Measurements from ENCODE around the gene KRT25.

KRT25 gene

GRCh38 chr17:40795019-40795667, 40.0 kb upstream of the KRT25 start:
- TF ChIP-seq, protein P1, sequence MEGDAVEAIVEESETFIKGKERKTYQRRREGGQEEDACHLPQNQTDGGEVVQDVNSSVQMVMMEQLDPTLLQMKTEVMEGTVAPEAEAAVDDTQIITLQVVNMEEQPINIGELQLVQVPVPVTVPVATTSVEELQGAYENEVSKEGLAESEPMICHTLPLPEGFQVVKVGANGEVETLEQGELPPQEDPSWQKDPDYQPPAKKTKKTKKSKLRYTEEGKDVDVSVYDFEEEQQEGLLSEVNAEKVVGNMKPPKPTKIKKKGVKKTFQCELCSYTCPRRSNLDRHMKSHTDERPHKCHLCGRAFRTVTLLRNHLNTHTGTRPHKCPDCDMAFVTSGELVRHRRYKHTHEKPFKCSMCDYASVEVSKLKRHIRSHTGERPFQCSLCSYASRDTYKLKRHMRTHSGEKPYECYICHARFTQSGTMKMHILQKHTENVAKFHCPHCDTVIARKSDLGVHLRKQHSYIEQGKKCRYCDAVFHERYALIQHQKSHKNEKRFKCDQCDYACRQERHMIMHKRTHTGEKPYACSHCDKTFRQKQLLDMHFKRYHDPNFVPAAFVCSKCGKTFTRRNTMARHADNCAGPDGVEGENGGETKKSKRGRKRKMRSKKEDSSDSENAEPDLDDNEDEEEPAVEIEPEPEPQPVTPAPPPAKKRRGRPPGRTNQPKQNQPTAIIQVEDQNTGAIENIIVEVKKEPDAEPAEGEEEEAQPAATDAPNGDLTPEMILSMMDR (IDR thresholded peaks at IDR 0.05; ENCODE audit: low read depth, low read length, missing control alignments): no peak
- no peak overlapping the region for H3K4me3 ChIP-seq (replicated peaks; ENCODE audit: low read depth, low read length)
- DNase-seq (ENCODE audit: extremely low read depth, low read depth): no peak

GRCh38 chr17:40794466-40794865, 39.3 kb upstream of the KRT25 start:
- TF ChIP-seq, protein P1 (IDR thresholded peaks at IDR 0.05; ENCODE audit: low read depth, low read length, missing control alignments): no peak
- H3K4me3 ChIP-seq (replicated peaks; ENCODE audit: low read depth, low read length): no peak overlapping the region
- no peak for DNase-seq (ENCODE audit: extremely low read depth, low read depth)

DNA sequence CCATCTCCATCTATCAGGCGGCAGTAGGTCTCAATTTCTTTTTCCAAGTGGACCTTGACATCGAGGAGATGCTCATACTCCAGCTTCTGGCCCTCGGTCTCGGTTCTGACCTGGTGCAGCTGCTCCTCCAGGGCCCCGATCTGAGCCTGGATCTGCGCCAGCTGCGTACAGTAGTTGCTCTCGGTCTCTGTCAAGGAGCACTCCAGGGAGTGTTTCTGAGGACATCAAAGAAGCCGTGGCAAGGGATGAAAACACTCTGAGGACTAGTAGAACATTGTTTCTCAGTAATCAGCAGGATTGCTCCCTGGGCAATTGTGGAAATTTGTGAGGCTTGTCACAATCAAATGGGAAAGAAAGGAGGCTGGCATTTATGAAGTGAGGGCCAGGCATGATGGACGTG, 38.7 kb upstream of the KRT25 start:
- no peak overlapping the region for H3K4me3 ChIP-seq (replicated peaks; ENCODE audit: low read depth, low read length)
- TF ChIP-seq, protein P1 (IDR thresholded peaks at IDR 0.05; ENCODE audit: low read depth, low read length, missing control alignments): no peak
- no peak for DNase-seq (ENCODE audit: extremely low read depth, low read depth)

- H3K4me3 ChIP-seq (replicated peaks; ENCODE audit: low read depth, low read length): no peak overlapping the region
- no peak for DNase-seq (ENCODE audit: extremely low read depth, low read depth)
- TF ChIP-seq, protein P1 (IDR thresholded peaks at IDR 0.05; ENCODE audit: low read depth, low read length, missing control alignments): peak; percentile 40
Measured at GRCh38 chr17:40791787-40792436, 36.8 kb upstream of the KRT25 start.

DNA sequence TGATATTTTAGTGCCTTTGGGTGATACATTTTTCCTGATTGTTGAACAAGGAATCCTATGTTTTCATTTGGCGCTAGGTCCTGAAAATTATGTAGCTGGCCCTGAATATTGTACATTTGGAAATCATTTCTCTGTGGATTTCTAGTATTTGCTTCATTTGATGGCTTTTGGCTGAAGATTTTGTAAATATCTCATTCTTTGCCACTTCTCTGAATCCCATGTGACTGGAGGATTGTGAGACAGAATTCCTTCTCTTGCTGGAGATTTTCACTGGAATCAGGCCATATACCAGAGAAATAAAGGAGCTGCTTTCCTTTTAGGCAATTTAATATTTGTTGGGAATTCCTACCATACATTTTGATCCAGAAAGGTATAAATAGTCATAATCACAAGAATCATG, 36.0 kb upstream of the KRT25 start:
- TF ChIP-seq, protein P1 (IDR thresholded peaks at IDR 0.05; ENCODE audit: low read depth, low read length, missing control alignments): no peak
- no peak for DNase-seq (ENCODE audit: extremely low read depth, low read depth)
- H3K4me3 ChIP-seq (replicated peaks; ENCODE audit: low read depth, low read length): no peak overlapping the region

GRCh38 chr17:40782450-40782849, 27.3 kb upstream of the KRT25 start, which contains the start of gene KRT27:
KRT27 (minus strand) TSS chr17:40782550; CDS start chr17:40782493, 57 bp downstream.
- no peak within 1 kb of the TSS for H3K4me3 ChIP-seq (replicated peaks; ENCODE audit: low read depth, low read length)
- TF ChIP-seq, protein P1 (IDR thresholded peaks at IDR 0.05; ENCODE audit: low read depth, low read length, missing control alignments): no peak
- DNase-seq (ENCODE audit: extremely low read depth, low read depth): no peak
